AG09319 (cell line): ENCODE data around the gene FGD6.

ENCODE experiments used
- DNase-seq: peaks from one replicate; pipeline ENCODE4 v3.0.0-alpha.2; 2010; ENCODE audit warnings: low read depth; ENCODE audit errors: extremely low read depth
- CTCF ChIP-seq: IDR thresholded peaks from 2 replicates; pipeline ENCODE4 v1.5.1; 2011; ENCODE audit warnings: low read depth, mild to moderate bottlenecking, inconsistent platforms, low read length, moderate library complexity

FGD6 gene

GRCh38 chr12:95184121-95184520 is 33.1 kb downstream of the FGD6 start:
- no peak for DNase-seq
- TF ChIP-seq CTCF: no peak

GRCh38 chr12:95182868-95183415 is 34.3 kb downstream of the FGD6 start:
- peak; percentile 49 for DNase-seq
- no peak for TF ChIP-seq CTCF

GRCh38 chr12:95181103-95181502 is 36.2 kb downstream of the FGD6 start:
- TF ChIP-seq CTCF: no peak

GRCh38 chr12:95179011-95179410 is 38.3 kb downstream of the FGD6 start:
- no peak for DNase-seq
- TF ChIP-seq CTCF: no peak

More at GRCh38 chr12:95181103-95181502, 36.2 kb downstream of the FGD6 start:
- no peak for DNase-seq

- no peak for DNase-seq
- no peak for TF ChIP-seq CTCF
These were observed 39.1 kb downstream of the FGD6 start for GRCh38 chr12:95178136-95178535.

GRCh38 chr12:95177201-95177768 is 40.0 kb downstream of the FGD6 start:
- DNase-seq: no peak
- TF ChIP-seq CTCF: no peak

GRCh38 chr12:95173392-95174251 is 43.6 kb downstream of the FGD6 start:
- DNase-seq: peak; percentile 30

More at GRCh38 chr12:95173392-95174251, 43.6 kb downstream of the FGD6 start:
- TF ChIP-seq CTCF: no peak
